Keratinocyte (primary cell): ENCODE measurements around the gene WDR33.

Experiments used
- CTCF ChIP-seq, 3 experiments: IDR thresholded peaks in 1 of 3; conservative IDR thresholded peaks in 1 of 3; optimal IDR thresholded peaks in 1 of 3; 2 replicates in 2 of 3; 3 replicates in 1 of 3; pipeline versions ENCODE3 to v1.5.1; 2011; ENCODE audit warnings: low read length in 3 of 3, mild to moderate bottlenecking in 3 of 3, moderate library complexity in 2 of 3, control low read depth in 1 of 3, inconsistent platforms in 1 of 3; ENCODE audit not compliant: insufficient read depth in 2 of 3; ENCODE audit errors: extremely low read depth in 1 of 3
- EZH2 ChIP-seq: IDR thresholded peaks from one replicate; pipeline ENCODE4 v1.6.1; 2012; ENCODE audit warnings: inconsistent platforms, mild to moderate bottlenecking, low read length, moderate library complexity

- TF ChIP-seq CTCF (optimal IDR thresholded peaks at IDR 0.05 in 1 of 3, IDR thresholded peaks at IDR 0.05 in 1 of 3, conservative IDR thresholded peaks at IDR 0.05 in 1 of 3; ENCODE audit: extremely low read depth in 1 of 3, insufficient read depth in 2 of 3, low read length in 3 of 3) = no peak
- TF ChIP-seq EZH2 = no peak
Measured at GRCh38 chr2:127656569-127657231, 154.3 kb downstream of the WDR33 start.
